D721Med (cell line): Measurements from ENCODE around the gene KLF9.
A peak's percentile ranks its signal among the peaks of the same experiment; 100 is the strongest.

Experiments used
- DNase-seq: peaks from one replicate; pipeline ENCODE4 v3.0.0; 2011; ENCODE audit warnings: low spot score; ENCODE audit not compliant: insufficient read length
- FAIRE-seq: peaks from 2 replicates; lab custom pipeline; 2011; peaks lifted over from hg19 to GRCh38; lab: Jason Lieb, UNC
- TF ChIP-seq, protein P1 (sequence below): IDR thresholded peaks from 2 replicates; pipeline ENCODE4 v1.5.1; 2012; ENCODE audit warnings: mild to moderate bottlenecking, control low read depth; ENCODE audit not compliant: insufficient read depth; ENCODE audit errors: missing control alignments

The KLF9 gene

DNA sequence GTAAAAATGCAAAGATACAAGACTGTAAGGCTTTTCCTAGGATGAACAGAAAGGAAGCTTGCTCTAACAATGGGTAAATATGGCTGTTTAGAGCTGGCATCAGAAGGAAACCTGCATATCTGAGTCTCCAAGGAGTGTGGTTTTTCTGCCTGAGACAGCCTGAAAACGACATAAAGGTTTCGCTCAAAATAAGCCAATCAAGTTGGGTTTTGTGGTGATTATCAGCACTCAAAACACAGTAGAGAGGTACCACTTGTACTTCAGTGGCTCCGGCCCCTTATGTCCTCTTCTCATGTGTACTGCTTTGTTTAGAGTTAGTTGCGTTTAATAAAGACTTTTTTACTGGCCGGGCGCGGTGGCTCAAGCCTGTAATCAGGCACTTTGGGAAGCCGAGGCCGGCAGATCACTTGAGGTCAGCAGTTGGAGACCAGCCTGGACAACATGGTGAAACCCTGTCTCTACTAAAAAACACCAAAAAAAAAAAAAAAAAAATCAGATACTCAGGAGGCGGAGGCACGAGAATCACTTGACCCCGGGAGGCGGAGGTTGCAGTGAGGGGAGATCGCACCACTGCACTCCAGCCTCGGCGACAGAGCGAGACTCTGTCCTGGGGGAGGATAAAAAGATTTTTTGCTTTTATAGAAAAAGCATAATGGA is 39.4 kb downstream of the KLF9 start:
- DNase-seq (no peak), FAIRE-seq (no peak)
- TF ChIP-seq, protein P1, sequence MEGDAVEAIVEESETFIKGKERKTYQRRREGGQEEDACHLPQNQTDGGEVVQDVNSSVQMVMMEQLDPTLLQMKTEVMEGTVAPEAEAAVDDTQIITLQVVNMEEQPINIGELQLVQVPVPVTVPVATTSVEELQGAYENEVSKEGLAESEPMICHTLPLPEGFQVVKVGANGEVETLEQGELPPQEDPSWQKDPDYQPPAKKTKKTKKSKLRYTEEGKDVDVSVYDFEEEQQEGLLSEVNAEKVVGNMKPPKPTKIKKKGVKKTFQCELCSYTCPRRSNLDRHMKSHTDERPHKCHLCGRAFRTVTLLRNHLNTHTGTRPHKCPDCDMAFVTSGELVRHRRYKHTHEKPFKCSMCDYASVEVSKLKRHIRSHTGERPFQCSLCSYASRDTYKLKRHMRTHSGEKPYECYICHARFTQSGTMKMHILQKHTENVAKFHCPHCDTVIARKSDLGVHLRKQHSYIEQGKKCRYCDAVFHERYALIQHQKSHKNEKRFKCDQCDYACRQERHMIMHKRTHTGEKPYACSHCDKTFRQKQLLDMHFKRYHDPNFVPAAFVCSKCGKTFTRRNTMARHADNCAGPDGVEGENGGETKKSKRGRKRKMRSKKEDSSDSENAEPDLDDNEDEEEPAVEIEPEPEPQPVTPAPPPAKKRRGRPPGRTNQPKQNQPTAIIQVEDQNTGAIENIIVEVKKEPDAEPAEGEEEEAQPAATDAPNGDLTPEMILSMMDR, result no peak

DNA sequence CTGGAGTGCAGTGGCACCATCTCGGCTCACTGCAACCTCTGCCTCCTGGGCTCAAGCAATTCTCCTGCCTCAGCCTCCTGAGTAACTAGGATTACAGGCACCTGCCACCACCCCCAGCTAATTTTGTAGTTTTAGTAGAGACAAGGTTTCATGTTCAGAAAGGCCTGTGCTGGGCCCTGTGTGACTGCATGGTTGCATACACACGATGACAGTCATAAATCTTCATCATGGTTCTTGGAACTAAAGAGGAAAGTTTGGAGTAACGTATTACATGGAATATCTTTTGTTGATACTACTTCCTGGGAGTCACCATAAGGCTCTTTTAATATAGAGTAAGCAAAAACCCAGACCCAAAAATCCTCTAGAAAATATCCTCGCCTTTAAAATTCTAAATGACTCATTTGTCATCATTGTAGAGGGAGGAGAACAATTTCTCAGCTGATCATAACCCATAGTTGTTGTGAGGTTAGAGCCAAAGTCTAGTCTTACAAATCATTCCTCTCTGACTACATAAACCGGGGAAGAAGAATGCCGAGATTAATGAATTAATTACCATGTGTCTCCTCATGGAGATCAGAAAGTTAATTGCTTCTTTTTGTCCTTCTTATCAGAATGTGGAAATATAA is 47.0 kb downstream of the KLF9 start:
- FAIRE-seq (no peak), DNase-seq (no peak)
- TF ChIP-seq, protein P1, result no peak

DNA sequence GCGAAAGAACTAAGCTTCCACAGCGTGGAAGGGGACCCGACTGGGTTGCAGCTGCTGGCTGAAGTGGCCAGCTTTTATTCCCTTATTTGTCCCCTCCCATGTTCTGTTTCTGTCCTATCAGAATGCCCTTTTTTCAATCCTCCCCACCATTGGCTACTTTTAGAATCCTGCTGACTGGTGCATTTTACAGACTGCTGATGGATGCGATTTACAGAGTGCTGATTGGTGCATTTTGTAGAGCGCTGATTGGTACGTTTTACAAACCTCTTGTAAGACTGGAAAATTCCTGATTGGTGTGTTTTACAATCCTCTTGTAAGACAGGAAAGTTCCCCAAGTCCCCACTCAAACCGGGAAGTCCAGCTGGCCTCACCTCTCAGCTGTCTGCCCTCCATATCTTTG is 50.7 kb downstream of the KLF9 start:
- TF ChIP-seq, protein P1, result no peak

DNA sequence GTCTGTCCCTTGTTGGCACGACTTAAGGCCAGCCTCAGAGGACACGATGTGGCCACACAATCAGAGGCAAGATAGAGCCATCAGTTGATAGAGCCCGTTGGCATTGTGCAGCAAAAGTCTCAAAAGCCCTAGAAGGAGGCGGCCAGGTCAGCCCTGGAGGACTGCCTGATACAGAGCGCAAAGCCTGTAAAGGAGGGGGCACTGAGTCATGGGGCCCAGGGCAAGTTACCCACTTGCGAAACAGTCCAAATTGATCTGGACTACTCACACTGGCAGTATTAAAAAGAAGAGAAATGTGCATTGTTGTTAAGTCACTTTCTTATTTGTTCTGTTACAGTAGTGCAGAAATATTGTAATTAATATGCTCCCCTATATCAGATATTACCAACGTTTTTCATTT is 51.5 kb downstream of the KLF9 start:
- TF ChIP-seq, protein P1, result no peak
- no peak for FAIRE-seq

More for the DNA sequence above, 50.7 kb downstream of the KLF9 start:
- FAIRE-seq (no peak), DNase-seq (no peak)

DNA sequence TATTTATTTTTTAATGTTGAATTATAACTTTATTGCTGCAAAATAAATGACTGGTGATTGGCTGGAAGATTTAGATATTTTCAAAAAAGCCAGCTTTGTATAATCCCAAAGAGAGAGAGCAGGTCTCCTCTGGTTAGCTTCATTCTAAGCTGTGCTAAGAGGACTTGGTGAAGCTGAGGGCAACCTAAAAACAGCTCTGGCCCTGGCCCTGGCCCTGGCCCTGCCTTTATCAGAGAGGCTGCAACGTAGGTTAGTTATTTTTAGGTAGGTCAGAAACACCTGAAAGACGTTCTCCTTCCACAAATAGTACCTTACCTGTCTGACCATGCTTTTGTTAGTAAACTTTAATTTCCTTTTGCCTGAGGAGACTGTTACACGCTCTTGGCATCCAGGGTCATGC is 58.7 kb downstream of the KLF9 start:
- DNase-seq (no peak), FAIRE-seq (no peak)
- TF ChIP-seq, protein P1, result no peak

More for the DNA sequence above, 51.5 kb downstream of the KLF9 start:
- DNase-seq, result no peak

DNA sequence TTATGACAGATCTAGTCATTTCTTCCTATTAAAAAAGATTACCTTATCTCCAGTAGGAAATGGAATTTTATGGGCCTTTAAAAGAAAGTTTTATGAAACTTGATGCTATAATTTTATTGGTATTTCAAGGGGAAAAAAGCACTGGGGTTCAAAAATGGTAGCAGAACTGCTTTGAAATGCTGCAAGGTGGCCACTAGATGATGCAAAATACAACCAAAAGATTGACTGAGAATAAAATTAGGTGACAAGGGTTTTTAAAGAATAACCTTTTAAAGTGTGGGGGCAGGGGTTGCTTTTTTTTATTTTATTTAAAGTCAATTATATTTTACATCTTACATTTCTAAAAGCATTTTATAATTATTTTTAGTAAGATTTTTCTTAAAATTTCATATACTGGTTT is 61.7 kb downstream of the KLF9 start:
- DNase-seq (no peak), FAIRE-seq (no peak)
- TF ChIP-seq, protein P1, result peak; percentile 42

DNA sequence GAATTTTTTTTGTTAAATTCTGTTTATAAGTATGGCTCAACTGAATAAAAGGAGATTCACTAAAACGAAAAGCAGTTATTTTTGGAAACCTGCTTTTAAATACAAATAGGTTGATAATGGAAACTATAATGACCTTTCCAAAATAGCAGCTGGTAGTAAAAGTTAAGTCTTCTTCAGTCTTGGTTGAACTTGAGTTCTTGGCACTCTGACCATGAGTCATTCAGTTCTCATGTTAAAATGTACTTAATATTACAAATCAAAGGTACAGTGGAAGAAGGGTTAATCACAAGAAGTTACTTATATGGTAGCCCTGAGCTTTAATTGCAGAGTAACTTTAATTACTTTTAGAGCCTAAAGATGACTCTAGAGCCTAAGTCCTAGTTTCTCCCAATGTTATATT is 62.1 kb downstream of the KLF9 start:
- DNase-seq (no peak), FAIRE-seq (no peak)
- TF ChIP-seq, protein P1, result no peak
